Fibroblast of lung (primary cell): ENCODE results near the gene HAND2. TPM values are rescaled to one million over a fixed set of nuclear protein-coding genes. Genes with fewer than 3 reads are reported as not detected.
A peak's percentile ranks its signal among the peaks of the same experiment; 100 is the strongest.

Source experiments
- DNase-seq, 2 donors: peaks; one replicate each; pipeline versions ENCODE4 v3.0.0 to v3.0.0-alpha.2; 2010; ENCODE audit warnings: low read depth in 2 of 2
- H2AFZ ChIP-seq: 2 replicates; pipeline ENCODE4 v1.5.1; 2012; ENCODE audit warnings: low read length, control low read depth, inconsistent platforms
- H3K27ac ChIP-seq: 2 replicates; pipeline ENCODE4 v1.5.1; 2011; ENCODE audit warnings: low read length, control low read depth; ENCODE audit not compliant: insufficient read depth
- H3K27me3 ChIP-seq: 2 replicates; pipeline ENCODE4 v1.5.1; 2011; ENCODE audit warnings: mild to moderate bottlenecking, low read length; ENCODE audit not compliant: control insufficient read depth, insufficient read depth
- H3K36me3 ChIP-seq: 2 replicates; pipeline ENCODE4 v1.5.1; 2011; ENCODE audit warnings: low read length; ENCODE audit not compliant: control insufficient read depth, insufficient read depth
- H3K4me1 ChIP-seq: 2 replicates; pipeline ENCODE4 v1.5.1; 2011; ENCODE audit warnings: low read length; ENCODE audit not compliant: control insufficient read depth, insufficient read depth; ENCODE audit errors: extremely low read depth
- H3K4me2 ChIP-seq: 2 replicates; pipeline ENCODE4 v1.5.1; 2011; ENCODE audit warnings: low read length, control low read depth; ENCODE audit not compliant: insufficient read depth; ENCODE audit errors: extremely low read depth
- H3K4me3 ChIP-seq, 4 experiments: fragments of 200-600 bp in 1 of 4; sonication (generic) in 1 of 4; replicated peaks in 1 of 4; 2 replicates each; pipeline ENCODE4 v1.5.1; 2011 to 2016; ENCODE audit warnings: low read length in 4 of 4, low read depth in 3 of 4, mild to moderate bottlenecking in 3 of 4, control low read depth in 2 of 4, inconsistent platforms in 1 of 4, mixed read lengths in 1 of 4; ENCODE audit not compliant: insufficient read depth in 1 of 4; ENCODE audit errors: control extremely low read depth in 1 of 4
- H3K79me2 ChIP-seq: 2 replicates; pipeline ENCODE4 v1.5.1; 2012; ENCODE audit warnings: mild to moderate bottlenecking, low read length, inconsistent platforms; ENCODE audit not compliant: control insufficient read depth, insufficient read depth
- H3K9ac ChIP-seq: 2 replicates; pipeline ENCODE4 v1.5.1; 2011; ENCODE audit warnings: mild to moderate bottlenecking, low read length, control low read depth; ENCODE audit not compliant: insufficient read depth
- H3K9me3 ChIP-seq: 2 replicates; pipeline ENCODE4 v1.5.1; 2012; ENCODE audit warnings: low read depth, low read length; ENCODE audit not compliant: control insufficient read depth, insufficient read depth
- H4K20me1 ChIP-seq: 2 replicates; pipeline ENCODE4 v1.5.1; 2011; ENCODE audit warnings: low read length; ENCODE audit not compliant: control insufficient read depth, insufficient read depth; ENCODE audit errors: extremely low read depth
- EZH2 ChIP-seq: IDR thresholded peaks from 2 replicates; pipeline ENCODE4 v1.5.1; 2012; ENCODE audit warnings: low read length, control low read depth, mild to moderate bottlenecking; ENCODE audit errors: missing control alignments
- polyA plus RNA-seq, 2 donors: library from polyadenylated mRNA; depleted of rRNA in 1 of 2; stranded (reverse) in 1 of 2; unstranded in 1 of 2; fragments of >200 nt; gene quantifications; 2 replicates each; pipeline ENCODE4 v1.2.1, GENCODE V29; 2011 to 2012; ENCODE audit warnings: missing spikeins in 1 of 2
- total RNA-seq: library from RNA; depleted of rRNA; stranded (reverse); fragments of >200 nt; gene quantifications from 2 replicates; pipeline ENCODE4 v1.2.1, GENCODE V29; 2014
- TF ChIP-seq, protein P1 (sequence below), 2 donors: IDR thresholded peaks in 1 of 2; conservative IDR thresholded peaks in 1 of 2; 1 replicate in 1 of 2; 2 replicates in 1 of 2; pipeline ENCODE4 v1.5.1; 2011 to 2012; ENCODE audit warnings: low read length in 2 of 2, control low read depth in 1 of 2, inconsistent platforms in 1 of 2, low read depth in 1 of 2, mild to moderate bottlenecking in 1 of 2

HAND2 gene
- total and polyA plus RNA-seq, 2 donors (not counting 1 experiment from before 2014, with no cell fraction given) = under 0.01 to 0.51 TPM

DNA sequence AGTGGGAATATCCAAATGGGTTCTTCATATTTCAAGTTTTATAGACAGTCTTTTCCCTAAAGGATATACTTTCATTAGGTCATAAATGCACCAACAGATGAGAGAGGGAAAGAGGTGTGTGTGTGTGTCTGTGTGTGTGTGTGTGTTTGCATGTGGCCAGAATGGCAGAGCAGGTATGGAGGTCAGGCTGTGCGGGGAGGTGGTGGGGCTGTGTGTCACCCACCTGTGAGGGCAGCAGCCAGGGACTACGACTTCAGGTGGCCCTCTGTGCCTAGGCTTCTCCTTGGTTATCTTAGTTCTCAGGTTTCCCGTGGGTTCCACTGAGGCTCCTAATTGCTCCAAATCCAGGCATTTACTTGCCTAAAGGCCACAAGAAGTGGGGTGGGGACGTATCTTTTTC lies 14.6 kb downstream of the HAND2 start:
- H3K9ac ChIP-seq = no peak overlapping the region
- no peak overlapping the region for H2AFZ ChIP-seq
- H3K79me2 ChIP-seq = no peaks in the 10 kb centered on the region
- no peaks in the 10 kb centered on the region for H4K20me1 ChIP-seq
- no peak overlapping the region for H3K27ac ChIP-seq
- no peaks in the 10 kb centered on the region for H3K9me3 ChIP-seq
- no peak overlapping the region for H3K4me2 ChIP-seq
- no peaks in the 10 kb centered on the region for H3K36me3 ChIP-seq
- H3K27me3 ChIP-seq = peaks cover 75% of the 10 kb centered on the region
- no peak overlapping the region for H3K4me3 ChIP-seq
- no peak for DNase-seq
- TF ChIP-seq EZH2 = no peak
- H3K4me1 ChIP-seq = no peaks in the 10 kb centered on the region

DNA sequence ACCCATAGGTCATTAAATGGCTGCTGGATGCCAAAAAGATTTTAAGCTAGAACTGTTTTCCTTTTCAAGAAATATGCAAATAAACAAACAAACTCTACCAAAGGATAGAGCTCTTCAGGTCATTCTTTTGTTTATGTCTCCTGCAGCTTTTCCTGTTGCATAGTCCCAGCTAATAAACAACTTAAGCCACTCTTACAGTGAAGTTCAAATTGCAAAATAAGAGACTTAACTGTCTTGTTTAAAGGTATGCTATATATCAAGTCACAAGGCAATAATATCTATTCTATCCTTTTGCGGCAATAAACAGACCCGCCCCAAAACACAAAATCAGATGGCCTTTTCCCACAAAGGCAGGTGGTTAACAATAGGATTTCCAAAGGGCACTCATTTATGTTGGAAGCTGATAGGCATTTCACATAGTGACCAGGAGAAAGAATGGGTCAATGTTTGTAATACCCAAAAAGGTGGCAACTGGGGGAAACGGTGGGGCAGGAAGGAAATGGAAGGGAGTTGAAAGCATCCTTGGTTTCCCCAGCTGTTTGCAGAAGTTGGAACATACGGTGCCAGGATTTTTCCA lies 15.3 kb downstream of the HAND2 start:
- Histone ChIP-seq H3K9me3 (no peaks in the 10 kb centered on the region), H3K36me3 (no peaks in the 10 kb centered on the region), H3K4me1 (no peaks in the 10 kb centered on the region), H3K4me3 (no peak overlapping the region), H3K79me2 (no peaks in the 10 kb centered on the region), H2AFZ (no peak overlapping the region), H3K4me2 (no peak overlapping the region), H3K27me3 (peaks cover 72% of the 10 kb centered on the region), H3K9ac (no peak overlapping the region), H3K27ac (no peak overlapping the region), H4K20me1 (no peaks in the 10 kb centered on the region)
- TF ChIP-seq, protein P1, sequence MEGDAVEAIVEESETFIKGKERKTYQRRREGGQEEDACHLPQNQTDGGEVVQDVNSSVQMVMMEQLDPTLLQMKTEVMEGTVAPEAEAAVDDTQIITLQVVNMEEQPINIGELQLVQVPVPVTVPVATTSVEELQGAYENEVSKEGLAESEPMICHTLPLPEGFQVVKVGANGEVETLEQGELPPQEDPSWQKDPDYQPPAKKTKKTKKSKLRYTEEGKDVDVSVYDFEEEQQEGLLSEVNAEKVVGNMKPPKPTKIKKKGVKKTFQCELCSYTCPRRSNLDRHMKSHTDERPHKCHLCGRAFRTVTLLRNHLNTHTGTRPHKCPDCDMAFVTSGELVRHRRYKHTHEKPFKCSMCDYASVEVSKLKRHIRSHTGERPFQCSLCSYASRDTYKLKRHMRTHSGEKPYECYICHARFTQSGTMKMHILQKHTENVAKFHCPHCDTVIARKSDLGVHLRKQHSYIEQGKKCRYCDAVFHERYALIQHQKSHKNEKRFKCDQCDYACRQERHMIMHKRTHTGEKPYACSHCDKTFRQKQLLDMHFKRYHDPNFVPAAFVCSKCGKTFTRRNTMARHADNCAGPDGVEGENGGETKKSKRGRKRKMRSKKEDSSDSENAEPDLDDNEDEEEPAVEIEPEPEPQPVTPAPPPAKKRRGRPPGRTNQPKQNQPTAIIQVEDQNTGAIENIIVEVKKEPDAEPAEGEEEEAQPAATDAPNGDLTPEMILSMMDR (conservative IDR thresholded peaks at IDR 0.05 in 1 of 2, IDR thresholded peaks at IDR 0.05 in 1 of 2; ENCODE audit: low read depth in 1 of 2, low read length in 2 of 2) = no peak
- TF ChIP-seq EZH2 = peak; percentile 20
- DNase-seq = no peak

DNA sequence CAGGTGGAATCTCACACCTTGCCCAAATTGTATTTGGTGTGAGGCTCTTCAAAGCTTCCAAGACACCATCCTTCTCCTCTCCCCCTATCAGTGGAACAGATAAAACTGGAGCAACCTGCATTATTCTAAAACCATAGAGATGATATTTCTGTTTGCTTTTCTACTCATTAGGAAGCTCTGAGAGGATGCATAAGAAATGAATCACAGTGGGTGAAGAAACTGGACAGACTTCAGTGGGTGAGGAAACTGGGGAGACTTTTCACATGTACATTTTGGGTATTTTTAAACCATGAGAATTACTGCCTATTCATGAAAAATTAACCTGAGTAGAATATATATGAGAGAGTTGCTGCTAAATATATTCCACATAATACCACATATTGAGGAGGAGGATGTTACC lies 16.4 kb downstream of the HAND2 start:
- Histone ChIP-seq H3K4me2 (no peak overlapping the region), H3K36me3 (no peaks in the 10 kb centered on the region), H4K20me1 (no peaks in the 10 kb centered on the region), H3K4me1 (no peaks in the 10 kb centered on the region), H2AFZ (no peak overlapping the region), H3K9ac (no peak overlapping the region), H3K4me3 (no peak overlapping the region), H3K27ac (no peak overlapping the region), H3K9me3 (no peaks in the 10 kb centered on the region), H3K27me3 (peaks cover 68% of the 10 kb centered on the region), H3K79me2 (no peaks in the 10 kb centered on the region)
- DNase-seq = no peak
- TF ChIP-seq EZH2 = no peak
- TF ChIP-seq, protein P1 (conservative IDR thresholded peaks at IDR 0.05 in 1 of 2, IDR thresholded peaks at IDR 0.05 in 1 of 2; ENCODE audit: low read depth in 1 of 2, low read length in 2 of 2) = no peak
